Adrenal gland (tissue), 5 donors: ENCODE measurements around the gene ABHD18.

ENCODE experiments used
- POLR2A ChIP-seq, 2 donors: fragments of 450-650 bp; IDR thresholded peaks; one replicate each; pipeline ENCODE4 v1.6.1; 2017; ENCODE audit warnings: antibody characterized with exemption in 2 of 2, mild to moderate bottlenecking in 2 of 2, moderate library complexity in 1 of 2
- TF ChIP-seq, protein P1 (sequence below), 6 experiments: fragments of 450-650 bp in 4 of 6; fragments of 200-600 bp in 2 of 6; sonication (generic) in 1 of 6; IDR thresholded peaks; 1 replicate in 5 of 6; 2 replicates in 1 of 6; pipeline versions ENCODE4 v1.5.1 to v1.8.0; 2016 to 2021; ENCODE audit warnings: antibody characterized with exemption in 6 of 6, mild to moderate bottlenecking in 2 of 6, moderate library complexity in 1 of 6
- donor health status: DM: no; HTN: no; CAD: no.

DNA sequence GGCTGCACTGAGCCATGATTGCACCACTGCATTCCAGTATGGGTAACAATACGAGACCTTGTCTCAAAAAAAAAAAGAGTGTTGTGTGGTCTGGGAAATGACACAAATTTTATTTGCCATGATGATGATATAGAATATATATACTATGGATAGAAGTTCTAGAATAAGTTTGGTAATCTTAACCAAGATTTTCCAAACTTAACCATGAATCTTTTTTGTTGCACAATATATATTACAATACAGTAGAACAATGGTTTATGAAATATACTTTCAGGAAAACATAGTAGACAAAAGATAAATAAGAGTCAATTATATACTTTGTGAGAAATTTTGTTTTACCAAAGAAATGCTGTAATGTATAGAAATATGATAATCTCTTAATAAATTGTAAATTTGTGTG lies 35.0 kb upstream of the ABHD18 start:
- TF ChIP-seq, protein P1, sequence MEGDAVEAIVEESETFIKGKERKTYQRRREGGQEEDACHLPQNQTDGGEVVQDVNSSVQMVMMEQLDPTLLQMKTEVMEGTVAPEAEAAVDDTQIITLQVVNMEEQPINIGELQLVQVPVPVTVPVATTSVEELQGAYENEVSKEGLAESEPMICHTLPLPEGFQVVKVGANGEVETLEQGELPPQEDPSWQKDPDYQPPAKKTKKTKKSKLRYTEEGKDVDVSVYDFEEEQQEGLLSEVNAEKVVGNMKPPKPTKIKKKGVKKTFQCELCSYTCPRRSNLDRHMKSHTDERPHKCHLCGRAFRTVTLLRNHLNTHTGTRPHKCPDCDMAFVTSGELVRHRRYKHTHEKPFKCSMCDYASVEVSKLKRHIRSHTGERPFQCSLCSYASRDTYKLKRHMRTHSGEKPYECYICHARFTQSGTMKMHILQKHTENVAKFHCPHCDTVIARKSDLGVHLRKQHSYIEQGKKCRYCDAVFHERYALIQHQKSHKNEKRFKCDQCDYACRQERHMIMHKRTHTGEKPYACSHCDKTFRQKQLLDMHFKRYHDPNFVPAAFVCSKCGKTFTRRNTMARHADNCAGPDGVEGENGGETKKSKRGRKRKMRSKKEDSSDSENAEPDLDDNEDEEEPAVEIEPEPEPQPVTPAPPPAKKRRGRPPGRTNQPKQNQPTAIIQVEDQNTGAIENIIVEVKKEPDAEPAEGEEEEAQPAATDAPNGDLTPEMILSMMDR (IDR thresholded peaks at IDR 0.05), result no peak
- TF ChIP-seq POLR2A (IDR thresholded peaks at IDR 0.05), result no peak
